ENCODE measurements around the gene KRTAP19-7.

KRTAP19-7 gene

GRCh38 chr21:30561264-30561895, at the start of gene KRTAP19-7:
KRTAP19-7 (minus strand) TSS chr21:30561314; CDS start chr21:30561289, 25 bp downstream.
- DNase-seq = no peak

- no peak for DNase-seq
Observed at GRCh38 chr21:30605968-30606367, 44.9 kb upstream of the KRTAP19-7 start.

GRCh38 chr21:30600787-30601186, 39.7 kb upstream of the KRTAP19-7 start, which contains the start of gene KRTAP22-1:
KRTAP22-1 (plus strand) TSS chr21:30601087.
- no peak for DNase-seq

- DNase-seq = no peak
Observed at GRCh38 chr21:30598802-30599201, 37.7 kb upstream of the KRTAP19-7 start, which contains the start of gene KRTAP6-2. KRTAP6-2 (minus strand) TSS chr21:30598902; CDS start chr21:30598874, 28 bp downstream.

- no peak for DNase-seq
Observed at GRCh38 chr21:30592140-30592539, 31.0 kb upstream of the KRTAP19-7 start, which contains the start of gene KRTAP6-3. KRTAP6-3 (plus strand) TSS chr21:30592440; CDS start chr21:30592446, 6 bp downstream.

- DNase-seq = no peak
Observed at GRCh38 chr21:30590297-30590696, 29.2 kb upstream of the KRTAP19-7 start, which contains the start of gene KRTAP22-2. KRTAP22-2 (minus strand) TSS chr21:30590397.

GRCh38 chr21:30582870-30583269, 21.8 kb upstream of the KRTAP19-7 start:
- no peak for DNase-seq

- DNase-seq = no peak
Observed at GRCh38 chr21:30580132-30580531, 19.0 kb upstream of the KRTAP19-7 start.

GRCh38 chr21:30579346-30579745, 18.2 kb upstream of the KRTAP19-7 start:
- no peak for DNase-seq

- DNase-seq = no peak
Observed at GRCh38 chr21:30577766-30578165, 16.7 kb upstream of the KRTAP19-7 start.

- DNase-seq = no peak
Observed at GRCh38 chr21:30567617-30568016, 6.5 kb upstream of the KRTAP19-7 start.

GRCh38 chr21:30563630-30564029, 2.5 kb upstream of the KRTAP19-7 start:
- DNase-seq = no peak

- no peak for DNase-seq
Observed at GRCh38 chr21:30563072-30563471, 2.0 kb upstream of the KRTAP19-7 start.

GRCh38 chr21:30561957-30562356, 843 bp upstream of the KRTAP19-7 start:
- DNase-seq = no peak

- no peak for DNase-seq
Observed at GRCh38 chr21:30555095-30555494, 6.0 kb downstream of the KRTAP19-7 start.

- DNase-seq = no peak
Observed at GRCh38 chr21:30552782-30553181, 8.3 kb downstream of the KRTAP19-7 start.

- DNase-seq = no peak
Observed at GRCh38 chr21:30541764-30542163, 19.4 kb downstream of the KRTAP19-7 start, which contains the start of gene KRTAP19-6. KRTAP19-6 (minus strand) TSS chr21:30541864; CDS start chr21:30541833, 31 bp downstream.

GRCh38 chr21:30518876-30519275, 42.2 kb downstream of the KRTAP19-7 start:
- DNase-seq = no peak

- DNase-seq = no peak
Observed at GRCh38 chr21:30515681-30516080, 45.4 kb downstream of the KRTAP19-7 start.

All from stimulated activated naive CD4-positive, alpha-beta T cell (primary cell).